Breast epithelium (tissue), 3 donors: ENCODE data around the gene MYOZ2.

Experiments used
- POLR2A ChIP-seq: fragments of 450-650 bp; IDR thresholded peaks from one replicate; pipeline ENCODE4 v1.6.1; 2016; ENCODE audit warnings: antibody characterized with exemption, mild to moderate bottlenecking, moderate library complexity
- POLR2AphosphoS5 ChIP-seq, 3 donors: sonication (generic); formaldehyde crosslinking; IDR thresholded peaks; one replicate each; pipeline ENCODE4 v1.6.1; 2017; ENCODE audit warnings: antibody characterized with exemption in 3 of 3
- TF ChIP-seq, protein P1 (sequence below), 3 donors: fragments of 450-650 bp; IDR thresholded peaks; one replicate each; pipeline ENCODE4 v1.5.1; 2016 to 2017; ENCODE audit warnings: antibody characterized with exemption in 3 of 3, mild to moderate bottlenecking in 3 of 3, moderate library complexity in 3 of 3

GRCh38 chr4:119100655-119101054 lies 35.0 kb upstream of the MYOZ2 start:
- TF ChIP-seq, protein P1, sequence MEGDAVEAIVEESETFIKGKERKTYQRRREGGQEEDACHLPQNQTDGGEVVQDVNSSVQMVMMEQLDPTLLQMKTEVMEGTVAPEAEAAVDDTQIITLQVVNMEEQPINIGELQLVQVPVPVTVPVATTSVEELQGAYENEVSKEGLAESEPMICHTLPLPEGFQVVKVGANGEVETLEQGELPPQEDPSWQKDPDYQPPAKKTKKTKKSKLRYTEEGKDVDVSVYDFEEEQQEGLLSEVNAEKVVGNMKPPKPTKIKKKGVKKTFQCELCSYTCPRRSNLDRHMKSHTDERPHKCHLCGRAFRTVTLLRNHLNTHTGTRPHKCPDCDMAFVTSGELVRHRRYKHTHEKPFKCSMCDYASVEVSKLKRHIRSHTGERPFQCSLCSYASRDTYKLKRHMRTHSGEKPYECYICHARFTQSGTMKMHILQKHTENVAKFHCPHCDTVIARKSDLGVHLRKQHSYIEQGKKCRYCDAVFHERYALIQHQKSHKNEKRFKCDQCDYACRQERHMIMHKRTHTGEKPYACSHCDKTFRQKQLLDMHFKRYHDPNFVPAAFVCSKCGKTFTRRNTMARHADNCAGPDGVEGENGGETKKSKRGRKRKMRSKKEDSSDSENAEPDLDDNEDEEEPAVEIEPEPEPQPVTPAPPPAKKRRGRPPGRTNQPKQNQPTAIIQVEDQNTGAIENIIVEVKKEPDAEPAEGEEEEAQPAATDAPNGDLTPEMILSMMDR (IDR thresholded peaks at IDR 0.05), result no peak
- TF ChIP-seq POLR2AphosphoS5 (IDR thresholded peaks at IDR 0.05), result no peak
- no peak for TF ChIP-seq POLR2A
